Astrocyte of the cerebellum (primary cell): ENCODE data around the gene NAA60.
A peak's percentile ranks its signal among the peaks of the same experiment; 100 is the strongest.

Source experiments
- DNase-seq: peaks from one replicate; pipeline ENCODE4 v3.0.0-alpha.2; 2011; ENCODE audit warnings: low read depth
- H3K4me3 ChIP-seq: 2 replicates; pipeline ENCODE4 v1.5.1; 2011; ENCODE audit warnings: mild to moderate bottlenecking, low read depth, low read length, moderate library complexity
- CTCF ChIP-seq: IDR thresholded peaks from 2 replicates; pipeline ENCODE4 v1.5.1; 2012; ENCODE audit warnings: low read length, low read depth, moderate library complexity, mild to moderate bottlenecking; ENCODE audit errors: missing control alignments
- in situ Hi-C: cut with HindIII; loops from 2 replicates; pipeline ENCODE4 v1.10.0; 2017; ENCODE audit warnings: low sequenced_read_pairs

NAA60 gene

GRCh38 chr16:3413730-3414379, 29.6 kb upstream of the NAA60 start:
- no peak overlapping the region for H3K4me3 ChIP-seq
- DNase-seq, result no peak
- no peak for TF ChIP-seq CTCF
- in situ Hi-C loops, result loop anchor here (5.0 kb wide), 1 partner anchor 42 kb away; no protein-coding TSS in a partner anchor

GRCh38 chr16:3431779-3432219, 11.7 kb upstream of the NAA60 start:
- no peak for DNase-seq
- no peak for TF ChIP-seq CTCF
- in situ Hi-C loops, result no loop called here

GRCh38 chr16:3434373-3434772, 9.1 kb upstream of the NAA60 start:
- no peak for TF ChIP-seq CTCF
- no peak for DNase-seq
- in situ Hi-C loops, result no loop called here
- no peak overlapping the region for H3K4me3 ChIP-seq

More at GRCh38 chr16:3431779-3432219, 11.7 kb upstream of the NAA60 start:
- peak overlapping the region; percentile 4 for H3K4me3 ChIP-seq

GRCh38 chr16:3439637-3440036, 3.8 kb upstream of the NAA60 start:
- in situ Hi-C loops, result loop anchor here (10.0 kb wide), 1 partner anchor 65 kb away; the partner anchor contains the start of gene CLUAP1
- no peak overlapping the region for H3K4me3 ChIP-seq
- DNase-seq, result no peak
- no peak for TF ChIP-seq CTCF

- H3K4me3 ChIP-seq, result peak overlapping the region; percentile 63
- in situ Hi-C loops, result loop anchor here (10.0 kb wide), 1 partner anchor 61 kb away; the partner anchor contains the start of gene CLUAP1
- peak; percentile 37 for DNase-seq
- no peak for TF ChIP-seq CTCF
Observed at GRCh38 chr16:3444032-3444388, 530 bp downstream of the NAA60 start.

- in situ Hi-C loops, result no loop called here
- TF ChIP-seq CTCF, result no peak
- DNase-seq, result no peak
- no peak overlapping the region for H3K4me3 ChIP-seq
Observed at GRCh38 chr16:3454093-3454492, 10.6 kb downstream of the NAA60 start.
